Measurements from ENCODE around the gene ZFP91. TPM values are rescaled to one million over a fixed set of nuclear protein-coding genes. Genes with fewer than 3 reads are reported as not detected.

Gene ZFP91
- total and polyA plus RNA-seq, 2 of the 13 experiments (the other 11 are each of a cell fraction or from before 2014, with no cell fraction given) = 13.5 to 38.6 TPM

DNA sequence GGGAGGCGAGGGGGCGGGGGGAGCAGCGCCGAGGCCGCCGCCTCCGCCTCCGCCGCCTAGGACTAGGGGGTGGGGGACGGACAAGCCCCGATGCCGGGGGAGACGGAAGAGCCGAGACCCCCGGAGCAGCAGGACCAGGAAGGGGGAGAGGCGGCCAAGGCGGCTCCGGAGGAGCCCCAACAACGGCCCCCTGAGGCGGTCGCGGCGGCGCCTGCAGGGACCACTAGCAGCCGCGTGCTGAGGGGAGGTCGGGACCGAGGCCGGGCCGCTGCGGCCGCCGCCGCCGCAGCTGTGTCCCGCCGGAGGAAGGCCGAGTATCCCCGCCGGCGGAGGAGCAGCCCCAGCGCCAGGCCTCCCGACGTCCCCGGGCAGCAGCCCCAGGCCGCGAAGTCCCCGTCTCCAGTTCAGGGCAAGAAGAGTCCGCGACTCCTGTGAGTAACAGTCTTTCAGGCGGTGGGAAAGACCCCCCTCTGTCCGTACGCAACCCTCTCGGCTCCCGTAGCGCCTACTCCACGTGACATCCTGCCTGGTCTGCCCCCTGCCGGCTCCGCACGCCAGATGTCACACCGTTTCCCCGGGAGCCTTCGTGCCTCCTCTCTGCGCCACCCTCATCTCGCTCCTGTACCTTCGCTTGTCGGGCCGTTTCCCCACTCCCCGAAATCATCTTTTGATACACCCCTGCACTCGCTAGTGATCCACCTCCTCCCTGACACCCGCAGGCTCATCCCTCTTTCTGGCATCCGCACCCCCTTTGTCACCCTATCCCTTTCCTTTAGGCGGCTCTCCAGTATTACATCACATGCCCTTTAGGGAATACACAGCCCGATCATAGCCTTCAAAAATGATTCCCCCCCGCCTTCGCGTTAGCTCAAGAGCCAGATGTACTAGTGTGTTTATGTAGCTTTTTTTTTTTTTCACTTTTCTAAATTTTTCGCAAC lies 598 bp downstream of the ZFP91 start (continued):
- TF ChIP-seq ZNF75D (CRISPR knock-in tag; IDR thresholded peaks at IDR 0.05; ENCODE audit: borderline replicate concordance) (no peak), ZNF10 (CRISPR knock-in tag; IDR thresholded peaks at IDR 0.05; ENCODE audit: borderline replicate concordance, low read depth) (no peak), SOX6 (IDR thresholded peaks at IDR 0.05) (no peak), SOX6 (CRISPR knock-in tag; IDR thresholded peaks at IDR 0.05) (peak; percentile 63), SCMH1 (CRISPR knock-in tag; IDR thresholded peaks at IDR 0.05; ENCODE audit: borderline replicate concordance) (no peak), ZNF883 (CRISPR knock-in tag; IDR thresholded peaks at IDR 0.05; ENCODE audit: not compliant biosample characterization) (peak; percentile 39), ZSCAN9 (CRISPR knock-in tag; IDR thresholded peaks at IDR 0.05; ENCODE audit: borderline replicate concordance) (peak; percentile 44; the same call in 1 of the 2 replicates), SIN3B (IDR thresholded peaks at IDR 0.05; ENCODE audit: low read length) (peak; percentile 64; the same call in 1 of the 2 replicates), ZNF564 (CRISPR knock-in tag; IDR thresholded peaks at IDR 0.05) (no peak), FOSL1 (CRISPR knock-in tag; IDR thresholded peaks at IDR 0.05; ENCODE audit: borderline replicate concordance) (no peak), NR1H2 (CRISPR knock-in tag; IDR thresholded peaks at IDR 0.05; ENCODE audit: borderline replicate concordance, low read depth) (no peak), ZNF256 (CRISPR knock-in tag; conservative IDR thresholded peaks at IDR 0.05) (no peak), MEIS1 (CRISPR knock-in tag; IDR thresholded peaks at IDR 0.05; ENCODE audit: borderline replicate concordance) (no peak; the same call in 1 of the 2 replicates), HIVEP1 (CRISPR knock-in tag; IDR thresholded peaks at IDR 0.05) (no peak), ZNF746 (CRISPR knock-in tag; IDR thresholded peaks at IDR 0.05) (no peak; the same call in 1 of the 2 replicates), WIZ (CRISPR knock-in tag; IDR thresholded peaks at IDR 0.05) (no peak), U2AF1 (optimal IDR thresholded peaks at IDR 0.05; ENCODE audit: low read depth, low read length) (peak; percentile 70)
- TF ChIP-seq, protein P1, sequence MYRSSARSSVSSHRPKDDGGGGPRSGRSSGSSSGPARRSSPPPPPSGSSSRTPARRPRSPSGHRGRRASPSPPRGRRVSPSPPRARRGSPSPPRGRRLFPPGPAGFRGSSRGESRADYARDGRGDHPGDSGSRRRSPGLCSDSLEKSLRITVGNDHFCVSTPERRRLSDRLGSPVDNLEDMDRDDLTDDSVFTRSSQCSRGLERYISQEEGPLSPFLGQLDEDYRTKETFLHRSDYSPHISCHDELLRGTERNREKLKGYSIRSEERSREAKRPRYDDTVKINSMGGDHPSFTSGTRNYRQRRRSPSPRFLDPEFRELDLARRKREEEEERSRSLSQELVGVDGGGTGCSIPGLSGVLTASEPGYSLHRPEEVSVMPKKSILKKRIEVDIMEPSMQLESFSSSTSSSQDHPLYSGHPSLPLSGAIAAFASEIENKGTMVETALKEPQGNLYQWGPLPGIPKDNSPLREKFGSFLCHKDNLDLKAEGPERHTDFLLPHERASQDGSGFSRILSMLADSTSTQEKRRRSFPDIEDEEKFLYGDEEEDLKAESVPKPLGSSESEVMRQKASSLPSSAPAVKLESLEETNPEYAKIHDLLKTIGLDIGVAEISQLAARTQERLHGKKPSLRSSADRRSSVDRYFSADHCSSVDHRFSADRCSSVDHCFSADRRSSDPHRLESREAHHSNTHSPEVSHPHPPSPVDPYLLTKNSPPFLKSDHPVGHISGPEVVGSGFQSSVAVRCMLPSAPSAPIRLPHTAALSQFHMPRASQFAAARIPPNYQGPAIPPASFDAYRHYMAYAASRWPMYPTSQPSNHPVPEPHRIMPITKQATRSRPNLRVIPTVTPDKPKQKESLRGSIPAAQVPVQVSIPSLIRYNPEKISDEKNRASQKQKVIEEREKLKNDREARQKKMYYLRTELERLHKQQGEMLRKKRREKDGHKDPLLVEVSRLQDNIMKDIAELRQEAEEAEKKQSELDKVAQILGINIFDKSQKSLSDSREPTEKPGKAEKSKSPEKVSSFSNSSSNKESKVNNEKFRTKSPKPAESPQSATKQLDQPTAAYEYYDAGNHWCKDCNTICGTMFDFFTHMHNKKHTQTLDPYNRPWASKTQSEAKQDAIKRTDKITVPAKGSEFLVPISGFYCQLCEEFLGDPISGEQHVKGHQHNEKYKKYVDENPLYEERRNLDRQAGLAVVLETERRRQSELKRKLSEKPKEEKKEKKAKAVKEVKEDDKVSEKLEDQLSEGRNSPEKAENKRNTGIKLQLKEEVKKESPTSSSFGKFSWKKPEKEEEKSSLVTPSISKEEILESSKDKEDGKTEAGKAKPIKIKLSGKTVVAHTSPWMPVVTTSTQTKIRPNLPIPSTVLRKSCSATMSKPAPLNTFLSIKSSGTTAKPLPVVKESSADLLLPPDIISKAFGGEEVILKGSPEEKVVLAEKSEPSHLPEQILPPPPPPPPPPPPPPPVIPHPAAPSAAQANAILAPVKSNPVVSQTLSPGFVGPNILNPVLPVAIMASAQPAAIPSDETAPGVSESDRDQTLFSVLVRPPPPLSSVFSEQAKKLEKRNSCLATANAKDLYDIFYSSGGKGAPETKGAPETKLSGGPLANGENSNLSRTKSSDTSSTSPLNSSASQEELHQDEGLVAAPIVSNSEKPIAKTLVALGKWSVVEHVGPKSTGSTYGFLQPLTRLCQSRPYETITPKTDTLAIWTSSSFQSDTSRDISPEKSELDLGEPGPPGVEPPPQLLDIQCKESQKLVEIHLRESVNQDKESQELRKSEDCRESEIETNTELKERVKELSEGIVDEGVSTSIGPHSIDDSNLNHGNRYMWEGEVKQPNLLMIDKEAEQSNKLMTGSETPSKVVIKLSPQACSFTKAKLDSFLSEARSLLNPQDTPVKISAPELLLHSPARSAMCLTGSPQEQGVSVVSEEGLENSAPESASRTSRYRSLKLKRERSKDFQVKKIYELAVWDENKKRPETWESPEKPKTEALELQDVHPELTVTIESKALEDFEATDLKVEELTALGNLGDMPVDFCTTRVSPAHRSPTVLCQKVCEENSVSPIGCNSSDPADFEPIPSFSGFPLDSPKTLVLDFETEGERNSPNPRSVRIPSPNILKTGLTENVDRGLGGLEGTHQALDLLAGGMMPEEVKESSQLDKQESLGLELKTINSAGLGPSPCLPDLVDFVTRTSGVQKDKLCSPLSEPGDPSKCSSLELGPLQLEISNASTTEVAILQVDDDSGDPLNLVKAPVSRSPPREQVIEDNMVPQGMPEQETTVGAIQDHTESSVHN (CRISPR knock-in tag; IDR thresholded peaks at IDR 0.05) = no peak; the same call in 1 of the 2 replicates
- TF ChIP-seq, protein P2, sequence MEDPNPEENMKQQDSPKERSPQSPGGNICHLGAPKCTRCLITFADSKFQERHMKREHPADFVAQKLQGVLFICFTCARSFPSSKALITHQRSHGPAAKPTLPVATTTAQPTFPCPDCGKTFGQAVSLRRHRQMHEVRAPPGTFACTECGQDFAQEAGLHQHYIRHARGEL (CRISPR knock-in tag; IDR thresholded peaks at IDR 0.05) = no peak
- TF ChIP-seq, protein P3, sequence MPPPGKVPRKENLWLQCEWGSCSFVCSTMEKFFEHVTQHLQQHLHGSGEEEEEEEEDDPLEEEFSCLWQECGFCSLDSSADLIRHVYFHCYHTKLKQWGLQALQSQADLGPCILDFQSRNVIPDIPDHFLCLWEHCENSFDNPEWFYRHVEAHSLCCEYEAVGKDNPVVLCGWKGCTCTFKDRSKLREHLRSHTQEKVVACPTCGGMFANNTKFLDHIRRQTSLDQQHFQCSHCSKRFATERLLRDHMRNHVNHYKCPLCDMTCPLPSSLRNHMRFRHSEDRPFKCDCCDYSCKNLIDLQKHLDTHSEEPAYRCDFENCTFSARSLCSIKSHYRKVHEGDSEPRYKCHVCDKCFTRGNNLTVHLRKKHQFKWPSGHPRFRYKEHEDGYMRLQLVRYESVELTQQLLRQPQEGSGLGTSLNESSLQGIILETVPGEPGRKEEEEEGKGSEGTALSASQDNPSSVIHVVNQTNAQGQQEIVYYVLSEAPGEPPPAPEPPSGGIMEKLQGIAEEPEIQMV (CRISPR knock-in tag; IDR thresholded peaks at IDR 0.05; ENCODE audit: low read depth) = no peak
